SH-SY5Y (cell line): Measurements from ENCODE around the gene SORCS1.

Experiments used
- GATA2 ChIP-seq: IDR thresholded peaks from 2 replicates; pipeline ENCODE4 v1.6.1; 2011; ENCODE audit warnings: mild to moderate bottlenecking, low read depth, low read length
- GATA3 ChIP-seq: IDR thresholded peaks from 2 replicates; pipeline ENCODE4 v1.6.1; 2011; ENCODE audit warnings: low read depth, mild to moderate bottlenecking, low read length, moderate library complexity

SORCS1 gene

DNA sequence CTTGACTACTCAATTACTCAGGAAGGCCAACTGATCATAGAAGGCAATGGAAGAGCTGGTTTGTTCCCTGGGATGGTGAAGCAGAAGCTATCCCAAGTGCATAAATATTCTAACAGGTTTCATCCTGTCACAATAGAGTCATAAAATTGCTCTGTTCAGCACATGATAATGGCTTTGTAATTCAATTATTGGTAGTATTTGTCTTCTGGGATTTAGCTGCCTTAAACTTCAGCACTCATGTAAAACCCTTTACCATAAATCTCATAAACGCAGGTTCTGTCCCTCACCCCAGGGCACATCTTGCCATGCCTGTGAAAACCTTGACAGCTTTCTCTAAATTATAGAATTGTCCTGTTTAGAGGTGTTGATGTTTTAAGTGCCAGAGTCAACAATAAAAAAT is 417.6 kb downstream of the SORCS1 start:
- no peak for TF ChIP-seq GATA3
- TF ChIP-seq GATA2: no peak

DNA sequence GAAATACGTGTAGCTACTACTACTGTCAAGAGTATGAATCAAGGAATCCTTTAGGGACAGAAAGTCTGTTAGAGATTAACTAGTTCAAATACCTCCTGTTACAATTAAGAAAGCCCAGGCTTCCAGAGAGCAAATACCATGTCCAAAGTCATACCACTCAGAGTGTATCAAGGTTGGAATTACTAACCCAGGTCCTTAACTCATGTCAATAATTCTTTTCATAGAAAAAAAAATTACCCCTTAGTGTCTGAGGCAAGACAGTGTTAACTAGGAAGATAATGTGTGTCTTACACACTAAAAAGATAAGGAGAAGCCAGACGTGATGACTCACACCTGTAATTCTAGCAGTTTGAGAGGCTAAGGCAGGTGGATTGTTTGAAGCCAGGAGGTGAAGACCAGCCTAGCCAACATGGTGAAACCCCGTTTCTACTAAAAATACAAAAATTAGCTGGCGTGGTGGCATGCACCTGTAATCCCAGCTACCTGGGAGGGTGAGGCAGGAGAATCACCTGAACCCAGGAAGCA is 423.4 kb downstream of the SORCS1 start:
- TF ChIP-seq GATA3: no peak
- no peak for TF ChIP-seq GATA2

DNA sequence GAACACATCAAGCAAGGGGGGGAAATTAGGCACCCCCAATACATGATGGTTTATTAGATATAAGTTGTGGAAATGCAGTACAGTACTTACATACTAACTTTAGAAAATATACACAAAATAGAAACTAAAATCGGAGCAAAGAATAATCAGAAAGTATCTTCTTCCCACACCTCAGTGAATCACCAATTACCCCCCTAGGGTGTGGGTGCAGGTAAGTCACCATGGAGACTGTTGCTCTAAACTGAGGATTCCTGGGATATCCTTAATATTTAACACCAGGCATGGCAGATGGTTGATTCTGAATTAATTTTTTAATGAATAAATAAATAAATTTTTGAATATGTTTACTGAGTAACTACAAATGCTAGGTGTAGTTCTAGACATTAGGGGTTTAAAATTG is 424.4 kb downstream of the SORCS1 start:
- no peak for TF ChIP-seq GATA2
- no peak for TF ChIP-seq GATA3

DNA sequence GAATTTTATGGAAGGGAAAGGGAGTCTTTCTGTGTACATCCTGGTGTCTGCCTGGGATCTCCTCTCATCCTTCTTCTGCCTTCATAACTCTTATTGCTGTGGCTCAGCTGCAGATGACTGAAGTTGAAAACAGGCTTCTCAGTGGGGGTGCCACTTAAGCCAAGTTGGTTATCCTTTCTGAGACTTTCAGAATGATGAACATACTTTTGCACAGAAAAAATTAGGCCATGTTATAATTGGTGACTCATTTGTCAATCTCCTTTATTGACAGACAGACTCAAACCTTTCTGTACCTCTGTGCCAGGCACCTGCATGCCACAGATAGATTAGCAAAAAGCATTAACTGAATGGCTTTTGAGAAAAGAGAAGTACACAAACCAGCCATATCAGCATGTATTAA is 430.3 kb downstream of the SORCS1 start:
- TF ChIP-seq GATA3: no peak
- no peak for TF ChIP-seq GATA2

DNA sequence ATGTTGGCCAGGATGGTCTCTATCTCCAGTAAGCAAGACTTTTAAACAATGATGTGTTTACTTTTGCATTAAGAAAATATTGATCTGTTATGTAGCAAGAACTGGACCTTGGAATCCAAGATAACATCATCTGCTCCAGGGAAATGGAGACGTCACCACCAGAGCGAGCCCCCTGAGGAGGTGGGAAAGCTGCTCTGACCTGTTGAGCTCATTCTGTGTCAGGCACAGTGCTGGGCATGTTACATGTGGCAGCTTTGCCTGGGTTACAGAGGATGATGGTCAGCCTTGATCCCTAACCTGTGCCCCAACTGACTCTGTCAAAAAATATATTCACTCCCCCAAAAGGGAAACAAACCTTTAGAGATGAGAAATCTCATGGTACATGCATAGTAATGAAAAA is 436.3 kb downstream of the SORCS1 start:
- TF ChIP-seq GATA2 (no peak), GATA3 (no peak)

DNA sequence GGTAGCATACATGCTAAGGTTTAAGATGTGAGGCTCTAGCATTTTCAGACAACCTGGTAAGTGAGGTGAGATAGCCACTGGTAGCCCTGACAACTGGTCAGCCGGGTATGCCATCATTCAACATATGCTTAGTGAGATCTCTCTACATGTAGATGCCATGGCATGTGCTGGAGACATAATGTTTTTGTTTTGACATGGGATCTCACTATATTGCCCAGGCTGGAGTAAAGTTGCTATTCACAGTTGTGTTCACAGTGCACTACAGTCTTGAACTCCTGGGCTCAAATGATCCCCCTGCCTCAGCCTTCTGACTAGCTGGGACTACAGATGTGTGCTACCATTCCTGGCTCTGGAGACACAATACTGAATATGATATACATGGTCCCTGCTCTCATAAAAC is 437.3 kb downstream of the SORCS1 start:
- TF ChIP-seq GATA3 (no peak), GATA2 (no peak)

DNA sequence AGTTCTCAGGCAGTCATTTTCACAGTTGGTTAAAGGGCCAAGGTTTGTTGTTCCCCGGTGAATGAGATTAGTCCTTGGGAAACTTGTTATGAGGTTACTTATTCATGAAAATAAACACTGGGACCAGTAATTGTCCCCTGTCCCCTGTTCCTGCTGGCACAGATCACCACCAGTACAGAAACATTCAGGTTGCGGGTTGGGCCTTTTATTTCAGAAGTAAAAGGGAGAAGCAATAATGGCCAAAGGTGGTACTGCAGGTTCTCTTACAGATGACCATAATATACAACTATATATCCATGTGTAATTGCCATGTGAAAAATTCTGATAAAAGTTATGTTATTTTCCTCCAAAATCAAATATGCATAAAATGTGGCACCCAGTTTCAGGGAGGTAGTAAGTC is 442.0 kb downstream of the SORCS1 start:
- no peak for TF ChIP-seq GATA2

DNA sequence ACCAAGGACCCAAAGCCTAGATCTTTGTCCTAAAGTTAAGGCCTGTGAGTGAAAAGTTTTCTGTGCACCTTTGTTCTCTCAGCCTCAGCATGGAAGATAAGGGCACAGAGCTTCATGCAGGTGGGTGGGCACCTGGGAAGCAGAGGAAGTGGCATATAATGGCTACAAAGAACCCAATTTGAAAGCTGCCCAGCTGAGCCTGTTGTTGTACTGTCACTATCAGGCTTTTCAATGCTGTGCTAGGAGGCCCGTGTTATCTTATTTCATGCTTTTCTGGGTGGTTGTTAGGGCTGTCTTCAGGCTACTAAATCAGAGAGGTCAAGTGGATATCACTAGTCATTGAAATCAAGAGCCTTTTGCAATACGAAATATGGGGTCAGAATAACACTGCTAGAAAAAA is 443.8 kb downstream of the SORCS1 start:
- TF ChIP-seq GATA2 (no peak), GATA3 (no peak)

DNA sequence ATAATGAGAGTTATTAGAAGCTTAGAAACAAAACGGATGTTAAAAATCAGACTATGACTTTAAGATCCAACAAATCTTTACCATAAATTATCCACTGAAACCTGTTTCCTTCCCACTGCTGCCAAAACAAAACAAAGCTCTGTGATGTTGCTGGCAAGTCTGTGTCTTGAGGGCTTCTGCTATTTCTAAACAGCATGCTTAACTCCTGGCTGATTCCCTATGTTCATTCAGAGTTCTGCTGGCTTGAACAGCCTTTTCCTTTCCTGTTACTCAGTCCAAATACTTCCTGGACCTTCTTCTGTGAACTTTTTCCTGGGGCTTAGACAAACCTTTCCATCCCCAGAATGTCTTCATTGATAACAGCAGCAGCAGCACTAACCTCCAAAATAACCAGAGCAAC is 448.1 kb downstream of the SORCS1 start:
- TF ChIP-seq GATA3 (no peak), GATA2 (no peak)

DNA sequence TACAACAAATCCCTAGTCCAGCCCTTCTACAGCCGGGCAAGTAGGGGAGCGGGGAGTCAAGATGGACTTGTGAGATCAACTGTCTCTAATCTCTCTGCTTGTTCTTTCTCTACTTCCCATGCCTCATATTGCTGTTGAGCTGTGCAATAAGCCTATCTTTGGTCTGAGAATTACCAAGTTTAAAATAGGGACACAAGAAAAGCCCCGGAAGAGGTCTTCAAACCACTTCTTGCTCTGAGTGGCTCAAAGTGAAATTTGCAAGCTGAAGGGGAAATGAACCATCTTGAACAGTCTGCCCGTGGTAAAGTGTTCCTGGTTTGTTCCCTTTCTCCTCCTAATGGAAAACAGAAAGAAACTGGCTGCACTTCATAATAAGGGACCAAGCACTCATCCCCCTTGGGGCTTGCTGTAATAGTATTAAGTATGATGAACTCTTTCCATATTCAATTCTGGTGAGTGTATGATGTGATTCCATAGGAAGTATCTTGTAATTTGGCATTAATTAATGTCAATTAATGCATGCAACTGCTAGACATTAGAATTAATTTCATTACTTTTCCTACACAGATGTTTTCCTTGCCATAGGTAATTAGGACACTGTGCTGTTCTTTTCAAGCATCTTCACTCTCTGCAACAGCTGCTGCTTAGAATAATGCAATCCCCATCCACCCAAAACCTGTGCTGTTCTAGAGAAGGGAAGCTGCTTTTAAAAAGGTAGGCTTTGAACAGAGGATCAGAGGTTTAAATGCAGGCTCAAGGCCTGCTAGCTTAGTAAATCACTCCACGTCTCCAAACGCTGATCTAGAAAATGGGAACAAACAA is 449.6 kb downstream of the SORCS1 start:
- TF ChIP-seq GATA3: no peak

DNA sequence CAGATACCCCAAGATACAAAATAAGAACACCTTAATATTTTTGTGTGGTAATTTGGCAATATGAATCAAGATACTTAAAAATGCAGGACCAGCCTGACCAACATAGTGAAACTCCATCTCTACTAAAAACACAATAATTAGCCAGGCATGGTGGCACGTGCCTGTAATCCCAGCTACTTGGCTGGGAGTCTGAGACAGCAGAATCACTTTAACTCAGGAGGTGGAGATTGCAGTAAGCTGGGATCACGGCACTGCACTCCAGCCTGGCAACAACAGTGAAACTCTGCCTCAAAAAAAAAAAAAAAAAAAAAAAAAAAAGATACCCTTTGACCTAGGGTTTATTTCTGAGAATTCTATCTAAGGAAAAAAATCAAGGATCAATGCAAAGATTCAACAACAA is 450.7 kb downstream of the SORCS1 start:
- TF ChIP-seq GATA3: no peak
- no peak for TF ChIP-seq GATA2

DNA sequence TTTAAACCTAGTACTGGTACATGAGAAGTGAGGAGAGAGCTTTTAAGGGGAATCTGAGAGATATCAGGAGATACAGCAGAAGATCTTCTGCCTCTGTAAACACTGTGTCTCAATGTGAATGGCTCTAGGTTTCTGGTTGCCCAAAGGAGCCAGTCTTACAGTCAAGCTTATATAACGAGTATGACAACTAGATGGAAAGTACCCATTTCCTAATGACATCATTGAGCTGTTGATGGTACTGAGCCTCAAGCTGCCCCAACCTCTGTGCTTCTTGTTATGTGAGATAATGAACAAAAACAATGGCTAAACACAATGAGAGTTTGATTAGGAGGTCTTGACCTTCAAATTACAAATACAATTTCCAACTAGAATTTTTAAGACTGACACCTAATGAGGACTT is 451.5 kb downstream of the SORCS1 start:
- TF ChIP-seq GATA2 (no peak), GATA3 (no peak)

DNA sequence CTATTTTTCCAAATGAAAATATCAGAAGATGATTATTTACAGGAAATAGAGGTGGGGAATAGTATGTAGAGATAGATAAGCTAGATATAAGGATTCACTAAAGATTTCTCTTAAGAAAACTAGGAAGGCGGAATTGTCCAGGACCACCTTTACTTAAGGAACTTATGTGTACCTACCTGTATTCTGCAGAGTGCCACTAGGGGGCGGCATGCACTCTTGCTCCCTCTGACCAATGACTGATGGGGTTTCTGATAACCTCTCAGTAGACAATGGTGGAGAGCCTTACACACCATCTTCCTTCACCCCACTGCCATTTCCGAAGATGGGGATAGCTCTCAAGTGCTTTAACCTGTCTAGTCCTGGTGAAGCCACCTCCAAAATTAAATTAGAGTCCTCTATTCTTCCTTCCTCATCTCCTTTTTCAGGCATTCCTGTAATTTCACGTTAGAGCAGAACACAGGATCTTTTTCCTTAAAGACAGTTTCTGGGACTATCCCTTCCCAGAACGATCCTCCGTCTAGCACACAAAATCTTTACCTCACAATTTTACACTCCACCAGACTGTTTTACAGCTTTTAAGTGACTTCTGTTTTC is 453.1 kb downstream of the SORCS1 start:
- TF ChIP-seq GATA3 (no peak), GATA2 (peak; percentile 58)

DNA sequence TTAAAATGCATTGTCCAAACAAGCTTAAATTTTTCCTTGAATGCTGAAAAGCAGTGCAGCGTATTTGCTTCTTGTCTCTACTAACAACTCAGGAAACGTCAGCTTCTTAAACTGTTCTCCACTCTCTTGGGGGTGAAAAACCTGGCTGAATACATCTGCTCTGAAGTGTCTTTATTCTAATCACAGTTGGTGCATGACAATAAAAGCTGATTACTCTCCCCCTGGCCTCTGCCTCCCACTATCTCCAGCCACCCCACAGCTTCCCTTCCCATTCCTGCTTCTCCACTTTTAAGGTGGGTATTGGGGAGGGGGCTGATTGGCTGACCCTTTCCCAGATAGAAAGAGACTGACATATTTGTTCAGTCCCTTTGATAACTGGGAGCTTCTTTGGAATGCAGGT is 456.0 kb downstream of the SORCS1 start:
- TF ChIP-seq GATA3: no peak
- no peak for TF ChIP-seq GATA2

DNA sequence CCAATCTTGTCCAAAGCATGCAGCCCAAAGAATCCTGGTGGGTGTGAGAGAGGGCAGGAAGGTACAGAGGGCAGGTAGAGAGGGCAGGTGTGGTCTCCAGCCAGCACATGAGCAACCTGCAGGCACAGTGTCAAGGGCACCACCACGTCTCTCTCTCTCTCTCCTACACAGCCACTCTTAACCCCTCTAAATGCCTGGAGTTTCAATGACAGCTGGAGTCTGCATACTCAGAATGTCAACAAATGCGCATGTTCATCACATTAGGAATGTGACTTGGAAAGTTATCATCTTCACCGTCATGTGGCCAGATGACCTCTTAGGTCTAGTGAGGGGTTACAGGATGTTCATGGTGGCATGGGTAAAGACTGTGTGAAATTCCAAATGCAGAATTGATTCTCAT is 456.8 kb downstream of the SORCS1 start:
- TF ChIP-seq GATA3 (no peak), GATA2 (no peak)
